Mesendoderm (in vitro differentiated cells): Measurements from ENCODE around the gene MMP20.

Experiments used
- DNase-seq: peaks from one replicate; pipeline ENCODE4 v3.0.0; 2013
- H2AK5ac ChIP-seq: 2 replicates; pipeline ENCODE4 v1.6.1; 2013; ENCODE audit warnings: low read length, inconsistent platforms
- H2BK120ac ChIP-seq: 2 replicates; pipeline ENCODE4 v1.6.1; 2013; ENCODE audit warnings: low read depth, mild to moderate bottlenecking, low read length, moderate library complexity, mixed read lengths
- H2BK15ac ChIP-seq: replicated peaks from 2 replicates; pipeline ENCODE4 v1.6.1; 2013; ENCODE audit warnings: low read depth, mild to moderate bottlenecking, moderate library complexity
- H2BK5ac ChIP-seq: 2 replicates; pipeline ENCODE4 v1.6.1; 2013; ENCODE audit warnings: low read length, inconsistent platforms
- H3K18ac ChIP-seq: 2 replicates; pipeline ENCODE4 v1.6.1; 2013; ENCODE audit warnings: mild to moderate bottlenecking, low read length, mixed read lengths
- H3K23ac ChIP-seq: one replicate; pipeline ENCODE4 v1.6.1; 2013; ENCODE audit warnings: low read length
- H3K27ac ChIP-seq: 2 replicates; pipeline ENCODE4 v1.5.1; 2013; ENCODE audit warnings: low read depth, mild to moderate bottlenecking, inconsistent platforms, low read length, moderate library complexity
- H3K27me3 ChIP-seq: 2 replicates; pipeline ENCODE4 v1.6.1; 2013; ENCODE audit warnings: low read length, control low read depth, mild to moderate bottlenecking, inconsistent platforms; ENCODE audit not compliant: insufficient read depth, poor library complexity
- H3K36me3 ChIP-seq: 2 replicates; pipeline ENCODE4 v1.6.1; 2013; ENCODE audit warnings: low read length, inconsistent platforms; ENCODE audit not compliant: control insufficient read depth, insufficient read depth
- H3K4ac ChIP-seq: one replicate; pipeline ENCODE4 v1.6.1; 2013; ENCODE audit warnings: low read depth, mild to moderate bottlenecking, low read length, moderate library complexity
- H3K4me1 ChIP-seq: 2 replicates; pipeline ENCODE4 v1.6.1; 2013; ENCODE audit warnings: low read depth, low read length, inconsistent platforms; ENCODE audit not compliant: control insufficient read depth
- H3K4me2 ChIP-seq: 2 replicates; pipeline ENCODE4 v1.6.1; 2013; ENCODE audit warnings: low read length
- H3K4me3 ChIP-seq: 2 replicates; pipeline ENCODE4 v1.5.1; 2013; ENCODE audit warnings: mild to moderate bottlenecking, low read length
- H3K56ac ChIP-seq: one replicate; pipeline ENCODE4 v1.6.1; 2013; ENCODE audit warnings: low read length
- H3K79me1 ChIP-seq: 2 replicates; pipeline ENCODE4 v1.6.1; 2013; ENCODE audit warnings: low read length, inconsistent platforms
- H3K79me2 ChIP-seq: 2 replicates; pipeline ENCODE4 v1.6.1; 2013; ENCODE audit warnings: mild to moderate bottlenecking, low read length; ENCODE audit not compliant: control insufficient read depth, insufficient read depth
- H3K9ac ChIP-seq: 2 replicates; pipeline ENCODE4 v1.6.1; 2013; ENCODE audit warnings: low read length, inconsistent platforms
- H4K5ac ChIP-seq: one replicate; pipeline ENCODE4 v1.6.1; 2013; ENCODE audit warnings: low read length
- H4K8ac ChIP-seq: one replicate; pipeline ENCODE4 v1.6.1; 2013; ENCODE audit warnings: low read depth, mild to moderate bottlenecking, control low read depth, low read length, moderate library complexity
- WGBS: extraction: QIAGEN DNeasy Blood & Tissue Kit; methylation state at CpG from one replicate; pipeline ENCODE4 v1.1.7; 2013; ENCODE audit warnings: low lambda C conversion rate, missing lambda C conversion rate; ENCODE audit not compliant: insufficient coverage; ENCODE audit errors: extremely low coverage; 5-methylcytosine and 5-hydroxymethylcytosine counted together

MMP20 gene

DNA sequence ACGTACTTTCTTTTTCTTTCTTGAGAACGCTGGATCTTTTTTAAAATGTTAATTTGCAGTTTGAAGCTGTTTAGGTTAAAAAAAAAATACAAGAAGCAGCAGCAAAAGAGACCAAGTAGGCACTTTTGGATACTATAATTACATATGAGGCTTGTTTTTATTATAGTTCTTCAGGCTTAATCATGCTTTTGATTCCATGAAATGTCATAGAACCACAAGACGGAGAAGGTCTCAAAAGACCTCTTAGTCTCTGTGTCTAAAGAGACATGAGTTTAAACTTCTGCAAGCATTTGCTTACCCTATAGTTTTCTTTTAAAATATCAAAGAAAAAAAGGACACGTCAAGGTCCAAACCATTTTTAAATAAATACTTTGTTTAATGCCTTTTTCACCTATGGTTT, 18.8 kb upstream of the MMP20 start:
- no peak for DNase-seq
- H3K27me3 ChIP-seq: no peaks in the 10 kb centered on the region
- H3K79me1 ChIP-seq: no peaks in the 10 kb centered on the region
- no CpG with 5 or more reads among the region's 4 CpGs for WGBS
- no peak overlapping the region for H4K8ac ChIP-seq
- H2BK120ac ChIP-seq: no peak overlapping the region
- no peak overlapping the region for H3K18ac ChIP-seq
- H2BK15ac ChIP-seq: no peak overlapping the region
- H3K27ac ChIP-seq: no peak overlapping the region
- H3K23ac ChIP-seq: no peak overlapping the region
- H2BK5ac ChIP-seq: no peak overlapping the region
- H3K79me2 ChIP-seq: no peaks in the 10 kb centered on the region
- no peak overlapping the region for H2AK5ac ChIP-seq
- H4K5ac ChIP-seq: no peak overlapping the region
- H3K4me1 ChIP-seq: no peaks in the 10 kb centered on the region
- no peak overlapping the region for H3K56ac ChIP-seq
- H3K9ac ChIP-seq: no peak overlapping the region
- no peak overlapping the region for H3K4ac ChIP-seq
- no peaks in the 10 kb centered on the region for H3K36me3 ChIP-seq
- no peak overlapping the region for H3K4me2 ChIP-seq
- no peak overlapping the region for H3K4me3 ChIP-seq

DNA sequence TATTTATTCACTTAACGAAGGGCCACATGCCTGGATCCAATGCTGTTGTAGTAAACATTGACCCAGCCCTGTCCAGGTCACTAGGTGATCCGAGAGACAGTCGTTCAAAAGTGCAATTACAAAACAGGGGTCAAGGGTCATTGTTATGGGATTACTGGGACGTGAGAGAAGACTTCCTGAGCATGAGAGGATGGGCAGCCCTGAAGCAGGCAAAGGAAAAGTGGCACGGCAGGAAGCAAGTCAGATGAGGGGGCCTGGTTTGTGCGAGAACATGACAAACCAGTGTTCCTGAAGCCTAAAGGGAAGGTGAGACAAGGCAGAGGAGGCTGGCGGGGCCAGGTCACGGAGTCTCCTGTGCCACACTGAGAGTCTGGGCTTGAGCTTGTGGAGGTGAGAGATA, 15.8 kb upstream of the MMP20 start:
- H3K56ac ChIP-seq: no peak overlapping the region
- no peak overlapping the region for H4K5ac ChIP-seq
- H3K79me2 ChIP-seq: no peaks in the 10 kb centered on the region
- no peak overlapping the region for H2BK15ac ChIP-seq
- no peak overlapping the region for H4K8ac ChIP-seq
- H2BK120ac ChIP-seq: no peak overlapping the region
- no peak overlapping the region for H2BK5ac ChIP-seq
- no peak overlapping the region for H3K4me2 ChIP-seq
- no peaks in the 10 kb centered on the region for H3K79me1 ChIP-seq
- no peaks in the 10 kb centered on the region for H3K36me3 ChIP-seq
- no peak overlapping the region for H3K18ac ChIP-seq
- H3K23ac ChIP-seq: no peak overlapping the region
- no peak for DNase-seq
- H3K27me3 ChIP-seq: no peaks in the 10 kb centered on the region
- WGBS: no CpG with 5 or more reads among the region's 8 CpGs
- no peak overlapping the region for H3K9ac ChIP-seq
- H3K4me1 ChIP-seq: no peaks in the 10 kb centered on the region
- no peak overlapping the region for H3K4me3 ChIP-seq
- H2AK5ac ChIP-seq: no peak overlapping the region
- H3K27ac ChIP-seq: no peak overlapping the region
- no peak overlapping the region for H3K4ac ChIP-seq

DNA sequence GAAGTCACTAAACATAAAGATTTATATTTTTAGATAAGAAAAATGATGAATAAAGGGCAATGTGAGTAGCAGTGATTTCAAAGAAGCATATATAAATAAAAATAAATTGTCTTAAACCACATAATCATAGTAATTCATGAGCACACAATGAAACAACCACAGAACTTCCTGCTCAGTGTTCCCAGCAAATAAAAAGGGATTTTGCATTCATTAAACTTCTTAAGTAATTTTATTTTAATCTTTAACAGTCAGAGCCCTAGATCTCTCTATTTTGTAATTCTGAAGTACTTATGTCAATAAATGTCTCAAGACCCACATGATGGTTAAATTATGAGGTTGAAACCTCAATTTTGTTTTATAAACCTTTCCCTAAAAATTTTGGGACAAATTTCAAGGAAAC, 14.5 kb upstream of the MMP20 start:
- Histone ChIP-seq H3K18ac (no peak overlapping the region), H3K4me1 (no peaks in the 10 kb centered on the region), H3K27ac (no peak overlapping the region), H3K4me2 (no peak overlapping the region), H4K8ac (no peak overlapping the region), H3K79me1 (no peaks in the 10 kb centered on the region), H2BK15ac (no peak overlapping the region), H3K4me3 (no peak overlapping the region), H2BK120ac (no peak overlapping the region), H3K36me3 (no peaks in the 10 kb centered on the region), H2BK5ac (no peak overlapping the region), H2AK5ac (no peak overlapping the region), H4K5ac (no peak overlapping the region), H3K56ac (no peak overlapping the region), H3K23ac (no peak overlapping the region), H3K27me3 (no peaks in the 10 kb centered on the region), H3K79me2 (no peaks in the 10 kb centered on the region), H3K4ac (no peak overlapping the region), H3K9ac (no peak overlapping the region)
- DNase-seq: no peak

DNA sequence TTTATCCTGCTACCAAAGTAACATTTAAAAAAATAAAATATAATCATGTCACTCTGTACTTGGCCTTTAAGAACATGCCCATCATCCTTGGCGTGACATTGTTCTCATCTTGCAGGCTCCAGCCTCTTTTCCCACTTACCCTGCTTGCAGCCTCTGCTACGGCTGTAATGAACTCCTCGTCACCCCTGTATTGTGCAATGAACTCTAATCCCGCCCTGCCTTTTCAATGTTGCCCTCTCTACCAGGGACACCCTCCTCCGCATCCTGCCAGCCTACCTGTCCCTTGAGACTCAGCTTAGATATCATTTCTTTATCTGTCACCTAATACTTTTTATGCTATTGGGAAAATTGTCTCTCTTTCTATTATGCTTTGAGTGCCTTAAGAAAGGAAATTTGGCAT, 12.6 kb upstream of the MMP20 start:
- no peaks in the 10 kb centered on the region for H3K36me3 ChIP-seq
- no peak overlapping the region for H3K4me2 ChIP-seq
- H2BK5ac ChIP-seq: no peak overlapping the region
- H3K18ac ChIP-seq: no peak overlapping the region
- no peaks in the 10 kb centered on the region for H3K27me3 ChIP-seq
- no peak overlapping the region for H2BK15ac ChIP-seq
- DNase-seq: no peak
- WGBS: no CpG with 5 or more reads among the region's 5 CpGs
- no peak overlapping the region for H4K8ac ChIP-seq
- no peak overlapping the region for H4K5ac ChIP-seq
- peak overlapping the region; percentile 89 for H3K23ac ChIP-seq
- no peak overlapping the region for H2BK120ac ChIP-seq
- H3K4ac ChIP-seq: no peak overlapping the region
- no peaks in the 10 kb centered on the region for H3K4me1 ChIP-seq
- H2AK5ac ChIP-seq: no peak overlapping the region
- no peak overlapping the region for H3K4me3 ChIP-seq
- H3K79me1 ChIP-seq: no peaks in the 10 kb centered on the region
- H3K27ac ChIP-seq: no peak overlapping the region
- H3K79me2 ChIP-seq: no peaks in the 10 kb centered on the region
- no peak overlapping the region for H3K56ac ChIP-seq
- no peak overlapping the region for H3K9ac ChIP-seq

DNA sequence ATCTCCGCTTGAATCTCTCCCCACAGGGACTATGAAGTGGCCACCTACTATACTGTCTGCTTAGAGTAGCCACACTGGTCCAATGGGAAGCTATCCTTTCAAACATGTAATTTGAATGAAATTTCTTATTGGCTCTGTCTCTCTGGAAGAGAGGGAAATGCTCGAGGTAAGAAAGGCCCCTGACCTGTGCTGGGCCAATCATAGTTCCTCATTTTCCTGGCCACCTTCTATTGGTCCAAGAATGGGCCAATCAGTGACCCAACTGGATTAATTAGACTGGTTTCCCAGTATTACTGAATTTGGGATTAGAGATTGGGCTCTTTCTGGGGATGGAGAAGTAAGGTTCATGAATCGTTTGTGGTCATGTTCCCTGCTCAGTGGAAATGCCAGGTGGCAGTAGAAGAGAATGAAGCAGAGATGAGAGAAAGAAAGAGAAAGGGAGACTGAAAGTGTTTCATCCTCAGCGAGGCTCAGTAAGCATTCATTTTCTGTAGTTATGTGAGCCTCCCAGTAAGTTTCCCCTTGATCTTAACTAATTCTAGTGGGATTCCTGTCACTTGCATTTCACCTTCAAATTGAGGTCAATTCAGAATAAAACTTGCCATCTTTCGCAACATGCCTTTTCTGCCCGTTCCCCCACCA, 8.4 kb upstream of the MMP20 start:
- Histone ChIP-seq H3K4me2 (no peak overlapping the region), H4K5ac (no peak overlapping the region), H3K79me1 (no peaks in the 10 kb centered on the region), H3K79me2 (no peaks in the 10 kb centered on the region), H2BK15ac (no peak overlapping the region), H3K56ac (no peak overlapping the region), H3K27me3 (no peaks in the 10 kb centered on the region), H2BK120ac (peak overlapping the region; percentile 67), H3K27ac (no peak overlapping the region), H3K4me1 (no peaks in the 10 kb centered on the region), H3K4ac (no peak overlapping the region), H3K36me3 (no peaks in the 10 kb centered on the region), H2AK5ac (no peak overlapping the region), H3K23ac (no peak overlapping the region), H2BK5ac (no peak overlapping the region), H3K4me3 (no peak overlapping the region), H3K18ac (no peak overlapping the region), H3K9ac (no peak overlapping the region), H4K8ac (no peak overlapping the region)
- no peak for DNase-seq
- whole genome bisulfite sequencing: no CpG with 5 or more reads among the region's 6 CpGs

DNA sequence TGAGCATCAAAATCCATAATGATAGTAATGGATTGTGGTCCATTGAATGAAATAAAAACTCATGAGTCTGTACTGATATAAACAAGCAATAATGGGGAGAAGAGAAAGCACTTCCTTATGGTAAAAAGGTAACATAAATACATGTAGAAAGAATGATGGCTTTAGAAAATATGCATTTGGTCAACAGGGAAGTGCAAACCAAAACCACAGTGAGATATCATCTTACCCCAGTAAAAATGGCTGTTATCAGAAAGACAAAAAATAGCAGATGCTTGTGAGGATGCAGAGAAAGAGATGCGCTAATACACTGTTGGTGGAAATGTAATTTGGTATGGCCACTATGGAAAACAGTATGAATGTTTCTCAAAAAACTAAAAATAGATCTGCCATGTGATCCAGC, 6.9 kb upstream of the MMP20 start:
- no peak overlapping the region for H3K4me2 ChIP-seq
- no peaks in the 10 kb centered on the region for H3K4me1 ChIP-seq
- DNase-seq: no peak
- no peak overlapping the region for H3K23ac ChIP-seq
- no peak overlapping the region for H3K27ac ChIP-seq
- H3K79me2 ChIP-seq: no peaks in the 10 kb centered on the region
- no peak overlapping the region for H3K4me3 ChIP-seq
- no peak overlapping the region for H2AK5ac ChIP-seq
- H3K79me1 ChIP-seq: no peaks in the 10 kb centered on the region
- H3K4ac ChIP-seq: no peak overlapping the region
- WGBS: no CpG with 5 or more reads among the region's 1 CpG
- H3K36me3 ChIP-seq: no peaks in the 10 kb centered on the region
- H3K56ac ChIP-seq: no peak overlapping the region
- H3K18ac ChIP-seq: no peak overlapping the region
- no peak overlapping the region for H4K5ac ChIP-seq
- no peaks in the 10 kb centered on the region for H3K27me3 ChIP-seq
- H4K8ac ChIP-seq: no peak overlapping the region
- no peak overlapping the region for H3K9ac ChIP-seq
- H2BK15ac ChIP-seq: no peak overlapping the region
- no peak overlapping the region for H2BK5ac ChIP-seq
- no peak overlapping the region for H2BK120ac ChIP-seq
